HG03457 (cell line): ENCODE results near the gene MGAT1.
"Not testable (repeated sequence)": the region's sequence is repeated elsewhere in the genome, so short reads cannot be mapped to it uniquely, and the experiment has no call there.

Experiments
- ATAC-seq: cut with Tn5 transposase; IDR thresholded peaks from one replicate; pipeline ENCODE4 v1.9.1; 2021; ENCODE audit warnings: moderate number of reproducible peaks; ENCODE audit not compliant: unreplicated experiment

The MGAT1 gene

GRCh38 chr5:180807046-180807445 is 4.4 kb upstream of the MGAT1 start:
- no peak for ATAC-seq

GRCh38 chr5:180806351-180807011 is 3.9 kb upstream of the MGAT1 start:
- no peak for ATAC-seq

- no peak for ATAC-seq
Observed at GRCh38 chr5:180804129-180804618, 1.6 kb upstream of the MGAT1 start.

- peak; percentile 51 for ATAC-seq
Observed at GRCh38 chr5:180803181-180804128, 849 bp upstream of the MGAT1 start.

GRCh38 chr5:180801596-180802324 is 846 bp downstream of the MGAT1 start:
- ATAC-seq: no peak

GRCh38 chr5:180799902-180800801 is 2.5 kb downstream of the MGAT1 start:
- ATAC-seq: no peak

GRCh38 chr5:180799194-180799593 is 3.4 kb downstream of the MGAT1 start:
- ATAC-seq: no peak

GRCh38 chr5:180798193-180798592 is 4.4 kb downstream of the MGAT1 start:
- no peak for ATAC-seq

GRCh38 chr5:180797256-180798192 is 5.1 kb downstream of the MGAT1 start:
- no peak for ATAC-seq

GRCh38 chr5:180795771-180796313 is 6.8 kb downstream of the MGAT1 start:
- no peak for ATAC-seq

- no peak for ATAC-seq
Observed at GRCh38 chr5:180792965-180793287, 9.7 kb downstream of the MGAT1 start.

- no peak for ATAC-seq
Observed at GRCh38 chr5:180792287-180792964, 10.2 kb downstream of the MGAT1 start.

- no peak for ATAC-seq
Observed at GRCh38 chr5:180791611-180792213, 10.9 kb downstream of the MGAT1 start.

GRCh38 chr5:180790524-180790923 is 12.1 kb downstream of the MGAT1 start:
- no peak for ATAC-seq

GRCh38 chr5:180790020-180790419 is 12.6 kb downstream of the MGAT1 start:
- no peak for ATAC-seq

GRCh38 chr5:180788651-180789410 is 13.8 kb downstream of the MGAT1 start:
- not testable (repeated sequence) for ATAC-seq

GRCh38 chr5:180787711-180788431 is 14.7 kb downstream of the MGAT1 start:
- ATAC-seq: no peak
